Fibroblast of villous mesenchyme (primary cell): ENCODE data around the gene SPATA33. TPM values are rescaled to one million over a fixed set of nuclear protein-coding genes. Genes with fewer than 3 reads are reported as not detected.

Source experiments
- DNase-seq: peaks from one replicate; pipeline ENCODE4 v3.0.0-alpha.2; 2010; ENCODE audit warnings: low read depth
- H3K4me3 ChIP-seq: 2 replicates; pipeline ENCODE4 v1.5.1; 2011; ENCODE audit warnings: low read depth, mild to moderate bottlenecking, low read length
- CTCF ChIP-seq: IDR thresholded peaks from 2 replicates; pipeline ENCODE4 v1.5.1; 2012; ENCODE audit warnings: low read depth, mild to moderate bottlenecking, low read length; ENCODE audit not compliant: insufficient read depth
- total RNA-seq: library from RNA; depleted of rRNA; stranded (reverse); fragments of >200 nt; gene quantifications from 2 replicates; pipeline ENCODE4 v1.2.3, GENCODE V29; 2012

The SPATA33 gene
- total RNA-seq, 1 donor: 3.9 TPM

GRCh38 chr16:89645122-89645521 is 12.5 kb upstream of the SPATA33 start:
- DNase-seq: no peak
- no peak overlapping the region for H3K4me3 ChIP-seq
- no peak for TF ChIP-seq CTCF

- no peak for DNase-seq
These were observed 11.4 kb upstream of the SPATA33 start for GRCh38 chr16:89646270-89646669.

GRCh38 chr16:89646906-89647305 is 10.7 kb upstream of the SPATA33 start:
- DNase-seq: no peak

More at GRCh38 chr16:89646270-89646669, 11.4 kb upstream of the SPATA33 start:
- no peak for TF ChIP-seq CTCF
- no peak overlapping the region for H3K4me3 ChIP-seq

GRCh38 chr16:89651584-89651983 is 6.1 kb upstream of the SPATA33 start:
- H3K4me3 ChIP-seq: no peak overlapping the region
- no peak for TF ChIP-seq CTCF
- DNase-seq: no peak

More at GRCh38 chr16:89646906-89647305, 10.7 kb upstream of the SPATA33 start:
- TF ChIP-seq CTCF: no peak
- no peak overlapping the region for H3K4me3 ChIP-seq

GRCh38 chr16:89653656-89654295 is 3.9 kb upstream of the SPATA33 start:
- no peak for TF ChIP-seq CTCF
- H3K4me3 ChIP-seq: no peak overlapping the region
- DNase-seq: no peak

- no peak for TF ChIP-seq CTCF
- DNase-seq: no peak
- H3K4me3 ChIP-seq: no peak overlapping the region
These were observed 2.5 kb upstream of the SPATA33 start for GRCh38 chr16:89655062-89655643.
